HUES64 (cell line): ENCODE data around the gene SGIP1.

Experiments
- H3K27ac ChIP-seq: 2 replicates; pipeline ENCODE4 v1.7.0; 2013; ENCODE audit warnings: low read depth, low read length, inconsistent platforms
- H3K27me3 ChIP-seq: 2 replicates; pipeline ENCODE4 v1.6.1; 2013; ENCODE audit warnings: mild to moderate bottlenecking, low read length; ENCODE audit not compliant: insufficient read depth
- H3K36me3 ChIP-seq: 2 replicates; pipeline ENCODE4 v1.6.1; 2013; ENCODE audit warnings: mild to moderate bottlenecking, low read length; ENCODE audit not compliant: insufficient read depth
- H3K4me1 ChIP-seq: 2 replicates; pipeline ENCODE4 v1.6.1; 2013; ENCODE audit warnings: mild to moderate bottlenecking, low read length, moderate library complexity; ENCODE audit not compliant: insufficient read depth
- H3K4me3 ChIP-seq: 2 replicates; pipeline ENCODE4 v1.5.1; 2013; ENCODE audit warnings: mild to moderate bottlenecking, low read length, moderate library complexity
- H3K9ac ChIP-seq: 2 replicates; pipeline ENCODE4 v1.6.1; 2013; ENCODE audit warnings: mild to moderate bottlenecking, low read depth, low read length
- H3K9me3 ChIP-seq: 2 replicates; pipeline ENCODE4 v1.6.1; 2013; ENCODE audit warnings: low read depth, low read length; ENCODE audit not compliant: insufficient read depth
- WGBS: fragments of 150-250, 120-280 bp; methylation state at CpG from one replicate; pipeline ENCODE4 v1.1.7; 2013; ENCODE audit warnings: missing lambda C conversion rate; 5-methylcytosine and 5-hydroxymethylcytosine counted together

The SGIP1 gene

DNA sequence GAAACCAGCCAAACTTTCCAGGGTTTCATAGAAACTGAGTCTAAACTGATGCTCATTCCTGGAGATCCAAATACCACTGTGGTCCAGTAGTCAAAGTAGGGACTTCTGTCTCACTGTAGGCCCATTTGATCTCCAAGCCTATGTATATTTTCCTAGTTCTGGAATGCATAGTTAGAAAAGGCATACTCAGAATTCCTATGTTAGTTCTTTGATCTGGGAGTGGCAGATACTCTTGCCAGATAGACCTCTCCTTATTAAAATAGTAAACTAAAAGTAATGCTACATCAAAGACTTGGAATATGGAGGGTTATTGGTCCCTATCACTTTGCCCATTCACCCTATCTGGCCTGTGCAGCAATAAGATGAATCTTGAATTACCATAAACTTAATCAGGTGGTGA, 10.4 kb upstream of the SGIP1 start:
- no peaks in the 10 kb centered on the region for H3K36me3 ChIP-seq
- no peaks in the 10 kb centered on the region for H3K4me1 ChIP-seq
- H3K27me3 ChIP-seq, result no peaks in the 10 kb centered on the region
- no peak overlapping the region for H3K9ac ChIP-seq
- H3K9me3 ChIP-seq, result no peaks in the 10 kb centered on the region
- no peak overlapping the region for H3K27ac ChIP-seq
- H3K4me3 ChIP-seq, result no peak overlapping the region

- Histone ChIP-seq H3K4me3 (no peak overlapping the region), H3K27ac (no peak overlapping the region), H3K36me3 (no peaks in the 10 kb centered on the region), H3K9ac (no peak overlapping the region), H3K27me3 (no peaks in the 10 kb centered on the region), H3K4me1 (peaks cover 7% of the 10 kb centered on the region), H3K9me3 (no peaks in the 10 kb centered on the region)
- 100% methylated on average over 1 of the region's 1 CpG for WGBS
Observed at GRCh38 chr1:66525086-66525485, 8.9 kb upstream of the SGIP1 start.

DNA sequence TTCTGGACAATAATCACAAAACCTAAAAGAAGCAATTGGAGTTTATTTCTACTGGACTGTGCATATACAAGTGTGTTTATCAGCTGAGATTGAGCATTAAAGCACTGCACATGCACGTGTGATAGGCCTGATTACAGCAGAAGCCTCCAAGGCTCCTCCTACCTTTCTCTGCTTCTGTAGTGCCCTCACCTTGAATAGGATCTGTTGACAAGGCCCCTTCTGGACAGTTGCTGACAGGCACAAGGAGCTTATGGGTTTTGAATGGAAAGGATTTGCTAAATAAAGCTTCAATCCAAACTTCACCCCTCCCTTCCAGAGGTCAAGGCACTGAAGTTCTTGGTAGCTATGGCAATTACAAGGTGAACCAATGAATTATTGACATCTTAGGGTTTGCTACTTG, 7.9 kb upstream of the SGIP1 start:
- 62% methylated on average over 1 of the region's 1 CpG for WGBS
- H3K36me3 ChIP-seq, result no peaks in the 10 kb centered on the region
- no peak overlapping the region for H3K27ac ChIP-seq
- H3K9me3 ChIP-seq, result no peaks in the 10 kb centered on the region
- peaks cover 10% of the 10 kb centered on the region for H3K4me1 ChIP-seq
- H3K9ac ChIP-seq, result no peak overlapping the region
- no peak overlapping the region for H3K4me3 ChIP-seq
- H3K27me3 ChIP-seq, result no peaks in the 10 kb centered on the region

DNA sequence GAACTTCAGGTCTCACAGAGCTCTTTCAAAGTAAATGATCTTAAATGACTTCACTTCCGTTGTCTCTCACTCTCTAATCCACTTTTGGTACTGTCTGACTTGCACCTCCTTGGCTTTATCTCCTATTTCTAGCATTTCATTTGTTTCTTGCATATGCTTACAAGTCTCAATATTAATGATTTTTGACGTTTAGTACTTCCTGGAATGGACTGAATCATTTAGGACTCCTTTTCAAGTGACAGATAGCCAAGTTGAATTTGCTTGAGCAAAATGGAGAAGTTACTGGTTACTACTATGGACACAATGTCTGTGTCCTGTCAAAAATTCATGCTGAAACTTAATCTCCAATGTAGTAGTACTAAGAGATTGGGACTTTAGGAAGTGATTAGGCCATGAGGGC, 7.0 kb upstream of the SGIP1 start:
- Histone ChIP-seq H3K27ac (no peak overlapping the region), H3K9me3 (no peaks in the 10 kb centered on the region), H3K4me1 (peaks cover 10% of the 10 kb centered on the region), H3K4me3 (no peak overlapping the region), H3K36me3 (no peaks in the 10 kb centered on the region), H3K27me3 (peaks cover 9% of the 10 kb centered on the region), H3K9ac (no peak overlapping the region)
- WGBS, result 98% methylated on average over 2 of the region's 2 CpGs

- H3K9me3 ChIP-seq, result no peaks in the 10 kb centered on the region
- H3K27ac ChIP-seq, result no peak overlapping the region
- no peaks in the 10 kb centered on the region for H3K36me3 ChIP-seq
- H3K27me3 ChIP-seq, result peaks cover 16% of the 10 kb centered on the region
- peaks cover 15% of the 10 kb centered on the region for H3K4me1 ChIP-seq
- no peak overlapping the region for H3K9ac ChIP-seq
- H3K4me3 ChIP-seq, result no peak overlapping the region
- 95% methylated on average over 1 of the region's 2 CpGs for WGBS
Observed at GRCh38 chr1:66527686-66528085, 6.3 kb upstream of the SGIP1 start.

DNA sequence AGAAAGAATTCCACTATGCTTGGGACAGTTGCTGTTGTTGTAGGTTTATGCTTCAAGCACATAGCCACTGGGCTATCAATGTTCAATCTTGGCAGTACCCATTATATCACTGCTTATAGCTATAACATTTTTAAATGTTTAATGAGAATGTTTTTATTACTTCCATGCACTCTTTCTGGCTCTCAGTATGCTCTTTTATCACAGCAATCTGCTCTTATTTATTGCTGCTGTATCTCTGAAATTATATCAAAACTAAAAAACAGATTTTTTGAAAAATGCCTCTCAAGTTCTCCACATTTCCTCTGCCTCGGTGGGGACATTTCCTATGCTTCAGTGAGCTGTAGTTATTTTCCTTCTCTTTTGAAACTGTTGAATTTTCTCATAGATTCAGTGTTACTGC, 5.4 kb upstream of the SGIP1 start:
- Histone ChIP-seq H3K36me3 (no peaks in the 10 kb centered on the region), H3K9me3 (no peaks in the 10 kb centered on the region), H3K4me3 (no peak overlapping the region), H3K4me1 (peaks cover 15% of the 10 kb centered on the region), H3K9ac (no peak overlapping the region), H3K27ac (no peak overlapping the region), H3K27me3 (peaks cover 25% of the 10 kb centered on the region)
- WGBS, result no CpG with 5 or more reads among the region's 1 CpG

GRCh38 chr1:66532214-66532613, 1.7 kb upstream of the SGIP1 start:
- no peak overlapping the region for H3K27ac ChIP-seq
- WGBS, result 100% methylated on average over 1 of the region's 1 CpG

DNA sequence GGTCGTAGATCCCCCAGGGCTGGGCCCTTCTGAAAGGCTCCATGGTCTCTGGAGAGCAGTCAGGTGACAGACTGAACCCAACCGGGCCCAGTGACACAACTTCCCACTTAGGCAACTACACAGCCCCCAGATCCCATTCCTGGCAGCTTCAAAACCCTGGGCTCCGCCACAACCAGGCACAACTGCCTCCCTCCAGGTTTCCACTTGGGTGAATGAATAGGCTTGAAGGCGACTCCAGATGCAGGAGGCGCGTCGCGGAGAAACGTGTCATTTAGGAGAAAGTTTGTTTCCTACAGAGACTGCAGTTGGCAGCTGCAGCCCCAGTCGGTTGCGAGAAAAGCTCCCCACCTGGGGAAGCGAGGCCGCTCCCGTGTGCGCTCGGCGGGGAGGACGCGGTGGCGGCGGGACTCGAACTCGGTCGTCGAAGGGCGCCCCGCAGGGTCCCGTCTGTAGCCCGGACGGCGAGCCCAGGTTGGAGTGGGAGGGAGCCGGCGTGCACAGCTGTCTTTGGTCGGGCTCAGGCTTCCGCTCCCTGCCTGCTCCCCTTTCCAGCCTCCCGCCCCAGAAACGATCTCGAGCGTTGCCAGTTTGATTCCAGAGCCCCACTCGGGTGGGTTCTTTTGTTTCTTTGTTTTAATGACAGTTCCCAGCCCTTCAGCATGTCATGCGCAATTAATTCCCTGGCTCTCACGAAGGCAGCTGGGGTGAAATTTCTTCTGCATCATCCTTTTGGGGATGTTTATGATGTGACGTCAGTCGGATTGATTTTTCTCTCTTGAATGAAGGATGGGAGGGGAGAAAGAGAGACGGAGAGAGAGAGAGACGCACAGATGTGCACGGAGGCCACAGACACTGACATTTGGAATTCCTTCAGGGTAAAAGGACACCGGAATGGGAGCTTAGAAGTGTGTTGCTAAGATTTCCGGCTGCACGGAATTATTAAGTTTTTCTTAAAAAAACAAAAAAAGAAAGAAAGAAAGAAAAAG, 862 bp upstream of the SGIP1 start:
- H3K9ac ChIP-seq, result peak overlapping the region; percentile 22; the same call in 1 of the 2 replicates
- peak overlapping the region; percentile 69 for H3K4me3 ChIP-seq
- peaks cover 15% of the 10 kb centered on the region for H3K4me1 ChIP-seq
- no peaks in the 10 kb centered on the region for H3K9me3 ChIP-seq
- no peak overlapping the region for H3K27ac ChIP-seq
- peaks cover 40% of the 10 kb centered on the region for H3K27me3 ChIP-seq
- H3K36me3 ChIP-seq, result no peaks in the 10 kb centered on the region
- WGBS, result 5% methylated on average over 48 of the region's 50 CpGs

More at GRCh38 chr1:66532214-66532613, 1.7 kb upstream of the SGIP1 start:
- H3K4me1 ChIP-seq, result peaks cover 15% of the 10 kb centered on the region
- no peaks in the 10 kb centered on the region for H3K9me3 ChIP-seq
- H3K4me3 ChIP-seq, result no peak overlapping the region
- no peak overlapping the region for H3K9ac ChIP-seq
- peaks cover 40% of the 10 kb centered on the region for H3K27me3 ChIP-seq
- H3K36me3 ChIP-seq, result no peaks in the 10 kb centered on the region

- no peak overlapping the region for H3K27ac ChIP-seq
- H3K9me3 ChIP-seq, result no peaks in the 10 kb centered on the region
- WGBS, result 67% methylated on average over 1 of the region's 2 CpGs
- no peaks in the 10 kb centered on the region for H3K36me3 ChIP-seq
- no peak overlapping the region; the same call in 1 of the 2 replicates for H3K4me3 ChIP-seq
- no peak overlapping the region for H3K9ac ChIP-seq
- H3K4me1 ChIP-seq, result peaks cover 18% of the 10 kb centered on the region
- peaks cover 40% of the 10 kb centered on the region for H3K27me3 ChIP-seq
Observed at GRCh38 chr1:66535061-66535460, 1.1 kb downstream of the SGIP1 start.

DNA sequence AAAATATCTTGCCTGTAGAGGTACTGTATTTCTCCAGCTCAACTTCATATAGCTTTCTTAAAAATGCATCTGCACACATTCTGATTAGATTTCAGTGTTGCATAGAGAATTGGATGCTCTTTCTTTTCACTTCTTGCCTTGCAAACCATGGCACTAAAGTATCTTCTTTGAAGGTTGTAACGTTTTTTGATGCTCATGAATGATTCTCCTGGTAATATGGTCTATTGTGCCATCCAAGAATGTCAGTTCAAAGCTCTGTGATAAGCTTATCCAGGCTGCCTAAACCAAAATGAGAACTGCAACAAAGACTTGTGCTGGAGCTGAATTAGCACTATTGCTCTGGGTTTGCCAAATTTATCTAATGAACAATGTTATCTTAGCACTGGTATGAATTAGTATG, 1.9 kb downstream of the SGIP1 start:
- no peak overlapping the region for H3K27ac ChIP-seq

GRCh38 chr1:66537718-66538117, 3.8 kb downstream of the SGIP1 start:
- H3K27ac ChIP-seq, result no peak overlapping the region
- H3K36me3 ChIP-seq, result no peaks in the 10 kb centered on the region
- no CpG with 5 or more reads among the region's 1 CpG for whole genome bisulfite sequencing
- peaks cover 24% of the 10 kb centered on the region for H3K4me1 ChIP-seq
- no peak overlapping the region for H3K4me3 ChIP-seq
- no peaks in the 10 kb centered on the region for H3K9me3 ChIP-seq
- no peak overlapping the region for H3K9ac ChIP-seq
- peaks cover 23% of the 10 kb centered on the region for H3K27me3 ChIP-seq

More for the DNA sequence above, 1.9 kb downstream of the SGIP1 start:
- Histone ChIP-seq H3K9me3 (no peaks in the 10 kb centered on the region), H3K4me3 (no peak overlapping the region), H3K9ac (no peak overlapping the region), H3K4me1 (peaks cover 23% of the 10 kb centered on the region), H3K27me3 (peaks cover 40% of the 10 kb centered on the region), H3K36me3 (no peaks in the 10 kb centered on the region)
- WGBS, result 84% methylated on average over 1 of the region's 1 CpG
